H1 (cell line): ENCODE measurements around the gene TMEM131L.

Experiments used
- CTCF ChIP-seq, 3 experiments: IDR thresholded peaks; 1 replicate in 2 of 3; 2 replicates in 1 of 3; pipeline versions ENCODE4 v1.5.1 to v1.6.1; 2011; ENCODE audit warnings: low read length in 3 of 3, mild to moderate bottlenecking in 3 of 3, inconsistent platforms in 2 of 3, low read depth in 1 of 3, moderate library complexity in 1 of 3; ENCODE audit not compliant: insufficient read depth in 1 of 3; ENCODE audit errors: control extremely low read depth in 1 of 3
- E2F6 ChIP-seq: IDR thresholded peaks from 2 replicates; pipeline ENCODE4 v1.6.1; 2012; ENCODE audit warnings: inconsistent platforms
- GABPA ChIP-seq: IDR thresholded peaks from 2 replicates; pipeline ENCODE4 v1.6.1; 2011; ENCODE audit warnings: mild to moderate bottlenecking, low read length, moderate library complexity, borderline replicate concordance; ENCODE audit not compliant: insufficient read depth
- JUN ChIP-seq: IDR thresholded peaks from 2 replicates; pipeline ENCODE4 v1.6.1; 2011; ENCODE audit warnings: low read depth, mild to moderate bottlenecking, improper control_type of control experiment, low read length
- POLR2AphosphoS5 ChIP-seq: IDR thresholded peaks from 2 replicates; pipeline ENCODE4 v1.6.1; 2011; ENCODE audit warnings: low read depth, low read length
- TAF1 ChIP-seq: IDR thresholded peaks from 2 replicates; pipeline ENCODE4 v1.6.1; 2011; ENCODE audit warnings: mild to moderate bottlenecking, low read depth, low read length

- no peak for TF ChIP-seq POLR2AphosphoS5
- no peak for TF ChIP-seq TAF1
- no peak for TF ChIP-seq JUN
- no peak for TF ChIP-seq CTCF (IDR thresholded peaks at IDR 0.05; ENCODE audit: control extremely low read depth in 1 of 3, insufficient read depth in 1 of 3, low read depth in 1 of 3, low read length in 3 of 3)
- no peak for TF ChIP-seq E2F6
- no peak for TF ChIP-seq GABPA
Observed at GRCh38 chr4:153467897-153468262, 1.7 kb downstream of the TMEM131L start.
